Suprapubic skin (tissue), 4 donors: ENCODE data around the gene PHLDA3. TPM values are rescaled to one million over a fixed set of nuclear protein-coding genes. Genes with fewer than 3 reads are reported as not detected.

Experiments
- DNase-seq, 2 donors: peaks; one replicate each; pipeline ENCODE4 v3.0.0-alpha.2; 2019; ENCODE audit warnings: low spot score in 2 of 2
- H3K27ac ChIP-seq: fragments of 200-600 bp; sonication (generic); one replicate; pipeline ENCODE4 v1.5.1; 2019
- H3K27me3 ChIP-seq: fragments of 200-600 bp; sonication (generic); one replicate; pipeline ENCODE4 v1.5.1; 2019
- H3K36me3 ChIP-seq: fragments of 200-600 bp; sonication (generic); one replicate; pipeline ENCODE4 v1.5.1; 2019
- H3K4me1 ChIP-seq: fragments of 200-600 bp; sonication (generic); one replicate; pipeline ENCODE4 v1.5.1; 2019
- H3K4me3 ChIP-seq: fragments of 200-600 bp; sonication (generic); one replicate; pipeline ENCODE4 v1.5.1; 2019; ENCODE audit warnings: mild to moderate bottlenecking
- H3K9me3 ChIP-seq: fragments of 200-600 bp; sonication (generic); one replicate; pipeline ENCODE4 v1.5.1; 2019
- EP300 ChIP-seq: sonication (generic); formaldehyde crosslinking; IDR thresholded peaks from one replicate; pipeline ENCODE4 v1.6.1; 2017; ENCODE audit warnings: antibody characterized with exemption
- POLR2A ChIP-seq, 2 donors: fragments of 450-650 bp; IDR thresholded peaks; one replicate each; pipeline ENCODE4 v1.6.1; 2017; ENCODE audit warnings: antibody characterized with exemption in 2 of 2, mild to moderate bottlenecking in 2 of 2, moderate library complexity in 2 of 2
- POLR2AphosphoS5 ChIP-seq, 3 donors: sonication (generic); formaldehyde crosslinking; IDR thresholded peaks; one replicate each; pipeline ENCODE4 v1.6.1; 2017; ENCODE audit warnings: antibody characterized with exemption in 3 of 3
- WGBS: methylation state at CpG from one replicate; pipeline ENCODE4 v1.1.5; 2018; 5-methylcytosine and 5-hydroxymethylcytosine counted together
- total RNA-seq, 4 donors: library from RNA; depleted of rRNA; stranded (reverse); fragments of >200 nt; gene quantifications; one replicate each; pipeline ENCODE4 v1.1.0, GENCODE V29; 2016
- TF ChIP-seq, protein P1 (sequence below), 2 donors: fragments of 200-600 bp in 1 of 2; fragments of 450-650 bp in 1 of 2; sonication (generic) in 1 of 2; IDR thresholded peaks; one replicate each; pipeline ENCODE4 v1.5.1; 2016 to 2019; ENCODE audit warnings: antibody characterized with exemption in 2 of 2, mild to moderate bottlenecking in 1 of 2, moderate library complexity in 1 of 2

PHLDA3 gene
- total RNA-seq, 4 donors from 2014 or later: 31.5 to 61.1 (median 44.5) TPM

DNA sequence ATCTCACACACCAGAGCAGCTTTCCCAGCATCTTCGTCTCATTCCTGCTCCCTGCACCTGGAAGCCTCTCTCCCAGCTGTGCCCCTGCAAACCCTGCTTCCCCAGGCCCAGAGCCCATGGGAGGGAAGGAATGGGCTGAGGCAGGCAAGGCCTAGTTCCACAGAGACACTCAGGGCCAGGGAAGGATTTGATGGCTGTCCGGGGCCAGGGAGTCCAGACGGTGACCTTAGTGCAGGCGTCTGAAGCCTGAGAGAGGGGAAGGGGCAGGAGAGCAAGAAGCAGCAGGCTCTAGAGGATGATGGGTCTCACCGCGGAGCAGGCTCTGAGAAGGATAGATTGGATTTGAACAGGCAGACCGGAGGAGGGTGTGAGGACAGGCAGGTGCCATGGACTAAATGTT lies 25.2 kb downstream of the PHLDA3 start:
- TF ChIP-seq POLR2A (IDR thresholded peaks at IDR 0.05) (no peak), POLR2AphosphoS5 (IDR thresholded peaks at IDR 0.05) (no peak), EP300 (no peak)
- TF ChIP-seq, protein P1, sequence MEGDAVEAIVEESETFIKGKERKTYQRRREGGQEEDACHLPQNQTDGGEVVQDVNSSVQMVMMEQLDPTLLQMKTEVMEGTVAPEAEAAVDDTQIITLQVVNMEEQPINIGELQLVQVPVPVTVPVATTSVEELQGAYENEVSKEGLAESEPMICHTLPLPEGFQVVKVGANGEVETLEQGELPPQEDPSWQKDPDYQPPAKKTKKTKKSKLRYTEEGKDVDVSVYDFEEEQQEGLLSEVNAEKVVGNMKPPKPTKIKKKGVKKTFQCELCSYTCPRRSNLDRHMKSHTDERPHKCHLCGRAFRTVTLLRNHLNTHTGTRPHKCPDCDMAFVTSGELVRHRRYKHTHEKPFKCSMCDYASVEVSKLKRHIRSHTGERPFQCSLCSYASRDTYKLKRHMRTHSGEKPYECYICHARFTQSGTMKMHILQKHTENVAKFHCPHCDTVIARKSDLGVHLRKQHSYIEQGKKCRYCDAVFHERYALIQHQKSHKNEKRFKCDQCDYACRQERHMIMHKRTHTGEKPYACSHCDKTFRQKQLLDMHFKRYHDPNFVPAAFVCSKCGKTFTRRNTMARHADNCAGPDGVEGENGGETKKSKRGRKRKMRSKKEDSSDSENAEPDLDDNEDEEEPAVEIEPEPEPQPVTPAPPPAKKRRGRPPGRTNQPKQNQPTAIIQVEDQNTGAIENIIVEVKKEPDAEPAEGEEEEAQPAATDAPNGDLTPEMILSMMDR (IDR thresholded peaks at IDR 0.05): no peak

DNA sequence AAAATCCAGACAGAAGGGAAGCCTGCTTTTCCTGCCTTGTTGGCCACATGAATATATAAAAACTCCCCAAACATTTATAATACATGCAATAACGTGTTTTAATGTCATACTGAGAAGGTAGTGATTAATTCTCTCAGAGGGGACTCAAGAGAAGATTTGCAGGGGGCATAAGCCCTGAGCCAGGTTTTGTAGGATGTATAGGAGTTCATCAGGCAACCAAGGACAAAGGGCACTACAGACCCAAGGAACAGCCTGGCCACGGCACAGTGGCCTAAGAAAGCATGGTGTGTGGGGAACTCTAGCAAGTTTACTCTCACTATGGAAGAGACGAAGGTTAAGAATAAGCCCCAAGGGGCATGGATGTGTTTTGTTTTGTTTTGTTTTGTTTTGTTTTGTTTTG lies 32.0 kb downstream of the PHLDA3 start:
- no peak for DNase-seq
- Histone ChIP-seq H3K9me3 (no peaks in the 10 kb centered on the region), H3K4me3 (no peak overlapping the region), H3K36me3 (no peaks in the 10 kb centered on the region), H3K4me1 (peaks cover 10% of the 10 kb centered on the region), H3K27ac (no peak overlapping the region), H3K27me3 (no peaks in the 10 kb centered on the region)
- WGBS: 61% methylated on average over 3 of the region's 3 CpGs
- TF ChIP-seq EP300 (no peak), POLR2A (IDR thresholded peaks at IDR 0.05) (no peak), POLR2AphosphoS5 (IDR thresholded peaks at IDR 0.05) (no peak)
- TF ChIP-seq, protein P1 (IDR thresholded peaks at IDR 0.05): no peak

More for the DNA sequence above, 25.2 kb downstream of the PHLDA3 start:
- no peaks in the 10 kb centered on the region for H3K27me3 ChIP-seq
- no peak overlapping the region for H3K27ac ChIP-seq
- no peak overlapping the region for H3K4me3 ChIP-seq
- H3K36me3 ChIP-seq: no peaks in the 10 kb centered on the region
- peaks cover 12% of the 10 kb centered on the region for H3K4me1 ChIP-seq
- 97% methylated on average over 7 of the region's 7 CpGs for WGBS
- no peaks in the 10 kb centered on the region for H3K9me3 ChIP-seq
- no peak for DNase-seq

DNA sequence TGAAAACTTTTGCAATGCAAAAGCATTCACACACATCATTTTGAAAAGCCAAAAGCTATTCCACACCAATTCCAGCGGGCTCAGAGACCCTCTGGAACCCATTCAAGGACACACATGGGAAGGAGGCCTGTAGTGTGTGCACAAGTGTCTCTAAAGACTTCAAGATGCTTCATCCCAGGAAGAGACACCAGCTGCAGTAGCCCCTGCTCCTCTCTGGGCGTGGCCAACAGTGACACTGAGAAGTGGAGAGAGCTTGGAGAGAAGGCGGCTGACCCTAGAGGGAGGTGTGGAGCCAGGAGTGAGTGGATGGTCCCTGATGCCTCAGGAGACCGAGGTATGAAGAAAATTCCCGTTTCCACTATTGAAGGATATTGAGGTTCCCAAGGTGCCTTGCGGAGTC lies 32.6 kb downstream of the PHLDA3 start:
- no peak for TF ChIP-seq POLR2AphosphoS5 (IDR thresholded peaks at IDR 0.05)
- no peak for TF ChIP-seq POLR2A (IDR thresholded peaks at IDR 0.05)
- TF ChIP-seq, protein P1 (IDR thresholded peaks at IDR 0.05): no peak
- TF ChIP-seq EP300: no peak
- Histone ChIP-seq H3K27ac (no peak overlapping the region), H3K4me1 (peaks cover 10% of the 10 kb centered on the region), H3K27me3 (no peaks in the 10 kb centered on the region), H3K4me3 (no peak overlapping the region), H3K9me3 (no peaks in the 10 kb centered on the region), H3K36me3 (no peaks in the 10 kb centered on the region)
- 73% methylated on average over 6 of the region's 6 CpGs for WGBS
- DNase-seq: no peak

DNA sequence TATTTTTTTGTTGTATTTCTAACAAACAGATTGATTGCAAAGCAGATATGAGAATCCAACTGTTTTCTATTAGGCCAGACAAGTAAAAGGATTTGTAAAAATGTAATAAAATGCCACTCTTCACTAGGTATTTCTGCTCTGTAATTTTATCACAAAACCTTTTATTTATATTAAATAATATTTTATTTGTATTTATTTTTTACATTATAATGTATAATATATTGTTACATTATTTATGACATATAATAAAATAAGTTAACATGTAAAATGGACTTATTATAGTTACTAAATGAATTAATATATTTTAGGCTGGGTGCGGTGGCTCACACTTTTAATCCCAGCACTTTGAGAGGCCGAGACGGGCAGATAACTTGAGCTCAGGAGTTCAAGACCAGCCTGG lies 34.7 kb downstream of the PHLDA3 start:
- H3K36me3 ChIP-seq: no peaks in the 10 kb centered on the region
- H3K27me3 ChIP-seq: peaks cover 3% of the 10 kb centered on the region
- no peak overlapping the region for H3K27ac ChIP-seq
- H3K9me3 ChIP-seq: no peaks in the 10 kb centered on the region
- H3K4me1 ChIP-seq: peaks cover 10% of the 10 kb centered on the region
- no peak for DNase-seq
- 84% methylated on average over 3 of the region's 3 CpGs for whole genome bisulfite sequencing
- H3K4me3 ChIP-seq: no peak overlapping the region
- TF ChIP-seq POLR2A (IDR thresholded peaks at IDR 0.05) (no peak), EP300 (no peak), POLR2AphosphoS5 (IDR thresholded peaks at IDR 0.05) (no peak)
- TF ChIP-seq, protein P1 (IDR thresholded peaks at IDR 0.05): no peak

DNA sequence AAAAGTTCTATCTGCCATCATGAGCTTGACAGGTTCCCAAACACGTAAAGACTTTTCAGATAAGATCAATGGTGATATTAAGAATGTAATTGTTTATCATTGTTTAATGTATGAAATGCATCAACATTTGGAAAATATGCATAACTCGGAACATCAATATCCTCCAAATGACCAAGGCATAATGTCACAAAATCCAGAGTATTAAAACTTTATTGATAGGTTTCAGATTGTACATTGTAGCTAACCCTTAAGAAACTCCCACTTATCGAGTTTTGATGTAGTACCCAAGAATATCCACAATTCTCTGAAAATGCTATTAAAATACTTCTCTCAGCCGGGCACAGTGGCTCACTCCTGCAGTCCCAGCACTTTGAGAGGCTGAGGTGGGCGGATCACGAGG lies 35.4 kb downstream of the PHLDA3 start:
- DNase-seq: no peak
- no peak overlapping the region for H3K4me3 ChIP-seq
- no peaks in the 10 kb centered on the region for H3K9me3 ChIP-seq
- H3K27me3 ChIP-seq: peaks cover 3% of the 10 kb centered on the region
- peaks cover 10% of the 10 kb centered on the region for H3K4me1 ChIP-seq
- no peaks in the 10 kb centered on the region for H3K36me3 ChIP-seq
- WGBS: 87% methylated on average over 6 of the region's 6 CpGs
- no peak for TF ChIP-seq POLR2A (IDR thresholded peaks at IDR 0.05)
- TF ChIP-seq, protein P1 (IDR thresholded peaks at IDR 0.05): no peak
- no peak for TF ChIP-seq POLR2AphosphoS5 (IDR thresholded peaks at IDR 0.05)
- TF ChIP-seq EP300: no peak
- no peak overlapping the region for H3K27ac ChIP-seq
